Cerebellar cortex (tissue), 1 donor: ENCODE results near the gene ZNF202.
"Not testable (repeated sequence)": the region's sequence is repeated elsewhere in the genome, so short reads cannot be mapped to it uniquely, and the experiment has no call there.

Experiments
- DNase-seq: peaks from one replicate; pipeline ENCODE4 v3.0.0-alpha.2; 2015; ENCODE audit warnings: low spot score

The ZNF202 gene

DNA sequence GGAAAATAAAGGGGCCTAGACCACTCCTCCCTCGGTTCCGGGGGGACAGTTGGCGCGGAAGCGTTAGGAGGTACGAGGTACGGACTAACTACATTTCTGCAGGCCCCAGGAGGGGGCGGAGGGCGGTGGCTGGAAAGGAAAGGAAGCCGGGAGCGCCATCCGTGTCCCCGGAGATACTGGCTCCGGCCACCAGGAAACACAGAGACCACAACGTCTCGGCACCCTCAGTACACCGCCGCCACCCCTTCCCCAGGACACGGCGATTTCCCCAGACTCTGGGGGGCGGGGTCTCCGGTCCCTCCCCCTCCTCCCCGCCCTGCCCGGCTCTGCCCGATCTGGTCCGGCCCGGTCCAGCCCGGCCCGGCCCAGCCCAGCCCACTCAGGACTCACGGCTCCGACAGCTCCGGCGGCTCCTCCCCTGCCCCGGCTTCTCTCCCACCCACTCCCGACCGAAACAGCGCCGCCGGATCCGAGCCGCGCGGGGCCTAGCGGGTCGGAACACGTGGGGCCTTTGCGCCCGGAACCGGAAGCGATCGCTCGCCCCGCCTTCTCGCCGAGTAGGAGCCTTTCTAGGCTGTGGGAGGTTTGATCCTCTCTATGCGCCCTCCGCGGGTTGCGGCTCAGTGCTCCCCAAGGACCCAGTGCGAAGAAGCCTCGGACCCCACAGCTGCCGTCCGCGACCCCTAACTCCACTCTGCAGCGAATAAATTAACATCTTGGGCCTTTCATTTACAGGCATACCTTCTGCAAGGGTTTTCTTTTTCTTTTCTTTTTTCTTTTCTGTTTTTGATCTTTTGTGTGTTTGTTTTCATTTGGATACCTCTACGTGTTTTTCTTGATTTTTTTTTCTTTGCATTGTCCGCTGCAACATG, at the start of gene ZNF202:
TSS of gene ZNF202 (minus strand) at position 502 of the 872 bp plus-strand sequence. CDS start 10,772 bp downstream, outside the sequence.
- DNase-seq: peak; percentile 92

DNA sequence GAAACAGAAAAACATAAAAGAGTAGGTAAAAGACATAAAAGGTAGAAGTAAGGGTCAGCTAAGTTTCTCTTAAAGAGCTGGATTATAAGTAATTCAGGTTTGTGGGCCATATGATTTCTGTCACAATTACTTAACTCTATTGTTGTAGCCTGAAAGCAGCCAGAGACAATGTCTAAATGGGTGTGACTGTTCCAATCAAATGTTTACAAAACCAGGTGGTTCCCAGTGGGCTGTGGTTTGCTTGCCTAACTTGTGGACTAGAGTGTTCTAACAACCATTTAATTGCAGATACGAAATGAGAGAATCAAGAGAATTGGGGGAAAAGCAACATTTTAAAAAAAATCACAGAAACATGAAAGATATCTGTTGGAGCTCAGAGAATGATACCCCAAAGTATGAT, 42.1 kb upstream of the ZNF202 start:
- DNase-seq: no peak

DNA sequence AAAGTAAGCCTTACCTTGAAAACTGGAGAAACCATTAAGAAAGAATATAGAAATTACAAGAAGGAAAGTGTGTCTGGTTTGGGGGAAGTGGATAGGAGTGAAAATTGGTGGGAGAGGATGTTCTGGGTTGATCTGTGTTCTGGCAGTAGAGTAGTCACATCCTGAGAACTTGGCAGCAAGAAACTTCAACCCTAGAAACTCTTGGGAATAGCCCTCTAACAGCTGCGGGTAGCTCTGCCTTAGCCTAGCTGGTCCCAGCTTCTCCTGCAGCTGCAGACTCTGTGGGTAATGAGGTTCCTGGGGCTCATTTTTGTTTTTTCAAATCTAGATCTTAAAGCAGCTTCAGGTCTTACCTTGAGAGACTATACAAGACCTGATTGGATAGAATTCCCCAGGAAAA, 37.1 kb upstream of the ZNF202 start:
- DNase-seq: no peak

DNA sequence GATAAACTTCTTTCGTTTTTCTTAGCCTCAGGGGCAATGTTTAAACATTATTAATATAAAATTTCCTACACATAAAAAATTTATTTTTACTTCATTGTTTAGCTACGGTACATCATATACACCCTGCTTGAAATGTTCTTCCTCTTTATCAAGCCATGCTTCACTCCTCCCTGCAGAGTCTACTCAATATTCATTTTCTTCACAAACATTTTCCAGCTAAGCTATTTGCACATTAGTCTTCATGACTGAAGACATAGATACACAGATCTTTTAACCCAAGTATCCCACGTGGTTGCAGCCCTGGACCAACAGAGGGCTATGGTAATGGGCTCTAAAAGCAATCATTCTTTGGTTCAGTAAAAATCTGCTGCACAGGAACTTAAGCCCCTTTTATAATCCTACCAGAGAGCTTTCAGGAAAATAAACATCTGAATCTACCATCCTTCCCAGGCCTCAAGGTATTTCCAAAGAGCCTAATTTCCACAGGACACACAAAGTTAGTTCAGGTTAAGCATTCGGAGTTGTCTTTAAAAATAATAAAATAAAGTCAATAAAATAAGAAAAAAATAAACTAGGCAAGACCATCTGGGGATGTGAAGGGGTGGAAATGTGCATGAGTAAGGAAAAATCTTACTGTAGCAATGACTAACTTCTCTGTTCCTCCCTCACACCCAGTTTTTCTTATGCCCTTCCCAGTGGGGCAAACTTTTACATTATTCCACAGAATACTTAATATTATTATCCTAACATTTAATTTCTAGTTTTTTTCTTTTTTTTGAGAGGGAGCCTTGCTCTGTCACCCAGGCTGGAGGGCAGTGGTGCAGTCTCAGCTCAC, 34.5 kb upstream of the ZNF202 start:
- DNase-seq: no peak

DNA sequence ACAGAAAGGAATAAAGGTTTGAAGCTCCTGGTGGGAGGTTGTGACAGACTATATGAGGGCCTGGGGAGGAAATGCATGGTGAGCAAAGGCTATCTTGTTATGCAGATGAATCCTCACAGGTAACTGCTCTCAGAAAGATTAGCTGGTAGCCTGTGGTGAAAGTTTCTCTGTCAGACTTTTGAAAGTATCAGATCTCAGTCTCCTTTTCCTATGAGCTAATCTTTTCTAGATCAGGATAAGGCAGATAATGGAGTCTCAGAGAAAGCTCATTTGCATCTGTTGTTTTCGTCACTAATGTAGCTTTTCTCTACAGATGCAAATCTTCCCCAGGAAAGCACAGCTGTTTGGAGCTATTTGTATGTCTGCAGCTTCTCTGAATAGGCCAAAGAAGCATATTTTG, 33.8 kb upstream of the ZNF202 start:
- no peak for DNase-seq

DNA sequence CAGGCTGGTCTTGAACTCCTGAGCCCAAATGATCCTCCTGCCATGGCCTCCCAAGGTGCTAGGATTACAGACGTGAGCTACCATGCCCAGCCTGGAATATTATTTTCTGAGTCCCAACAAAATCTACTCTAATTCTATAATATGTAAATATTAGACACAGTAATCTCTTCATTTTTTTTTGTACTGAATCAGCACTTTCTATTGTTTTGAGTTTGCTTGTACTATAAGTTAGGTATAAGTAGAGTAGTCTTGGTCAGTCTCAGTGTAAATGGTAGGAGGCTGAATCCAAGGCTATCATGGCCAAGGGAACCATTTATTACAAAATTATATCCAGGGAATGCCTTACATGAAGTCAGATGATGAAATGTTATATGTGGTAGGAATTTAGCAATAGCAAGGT, 32.5 kb upstream of the ZNF202 start:
- DNase-seq: no peak

DNA sequence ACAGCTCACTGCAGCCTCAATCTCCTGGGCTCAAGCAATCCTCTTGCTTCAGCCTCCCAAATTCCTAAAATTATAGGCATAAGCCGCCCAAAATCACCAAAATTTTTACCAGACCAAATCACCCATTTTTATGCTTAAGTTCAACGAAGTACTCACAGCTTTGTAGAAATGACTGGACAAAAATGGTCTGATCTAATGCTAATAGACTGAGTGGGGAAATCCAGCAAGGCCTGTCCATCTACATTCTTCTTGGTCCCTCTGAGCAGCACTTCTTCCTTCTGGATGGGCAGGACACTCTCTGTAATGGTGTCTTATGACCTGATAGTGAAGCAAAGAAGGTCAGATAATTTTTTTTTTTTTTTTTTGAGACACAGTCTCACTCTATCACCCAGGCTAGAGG, 31.6 kb upstream of the ZNF202 start:
- no peak for DNase-seq

DNA sequence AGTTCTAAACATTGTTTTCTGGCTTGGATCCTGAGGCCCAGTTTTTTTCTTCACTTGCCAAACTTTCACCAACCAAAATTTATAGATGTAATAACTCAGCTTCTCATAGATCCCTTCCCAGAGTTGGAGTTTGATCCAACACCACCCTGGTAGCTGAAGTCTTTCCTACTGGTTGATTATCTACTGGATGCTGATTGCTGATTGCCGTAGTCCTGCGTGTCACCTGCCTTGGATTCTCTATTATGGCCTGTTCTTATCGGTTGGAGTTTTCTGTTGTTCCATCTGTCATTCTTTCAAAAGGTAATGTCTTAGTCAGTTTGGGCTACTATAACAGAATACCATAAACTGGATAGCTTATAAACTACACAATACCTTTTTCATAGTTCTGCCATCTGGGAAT, 30.2 kb upstream of the ZNF202 start:
- DNase-seq: no peak

DNA sequence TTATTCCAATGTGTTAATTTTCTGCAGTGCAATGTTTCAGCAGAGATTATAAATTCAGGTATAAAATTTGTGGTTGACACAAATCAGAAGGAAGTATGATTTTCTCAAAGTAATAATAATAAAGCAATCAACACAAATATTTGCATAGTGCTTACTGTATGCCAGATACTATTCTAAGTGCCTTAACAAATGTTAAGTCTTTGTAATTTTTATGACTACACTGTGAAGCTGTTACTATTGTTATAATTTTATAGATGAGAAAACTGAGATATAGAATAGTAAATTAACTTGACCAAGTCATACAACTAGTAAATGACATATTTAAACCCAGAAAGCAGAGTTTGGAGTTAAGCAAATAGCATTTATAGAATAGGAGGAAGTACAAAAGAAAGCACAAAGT, 29.3 kb upstream of the ZNF202 start:
- DNase-seq: no peak

DNA sequence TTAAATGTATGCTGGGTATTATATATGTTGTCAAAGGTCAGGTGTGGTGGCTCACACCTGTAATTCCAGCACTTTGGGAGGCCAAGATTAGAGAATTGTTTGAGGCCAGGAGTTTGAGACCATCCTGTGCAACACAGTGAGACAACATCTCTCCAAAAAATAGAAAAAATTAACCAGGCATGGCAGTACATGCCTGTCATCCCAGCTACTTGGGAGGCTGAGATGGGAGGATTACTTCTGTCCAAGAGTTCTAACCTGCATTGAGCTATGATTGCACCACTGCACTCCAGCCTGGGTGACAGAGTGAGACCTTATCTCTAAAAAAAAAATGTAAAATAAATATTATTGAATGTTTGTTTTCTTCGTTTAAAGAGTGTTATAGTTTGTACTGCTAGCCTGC, 24.1 kb upstream of the ZNF202 start:
- no peak for DNase-seq

DNA sequence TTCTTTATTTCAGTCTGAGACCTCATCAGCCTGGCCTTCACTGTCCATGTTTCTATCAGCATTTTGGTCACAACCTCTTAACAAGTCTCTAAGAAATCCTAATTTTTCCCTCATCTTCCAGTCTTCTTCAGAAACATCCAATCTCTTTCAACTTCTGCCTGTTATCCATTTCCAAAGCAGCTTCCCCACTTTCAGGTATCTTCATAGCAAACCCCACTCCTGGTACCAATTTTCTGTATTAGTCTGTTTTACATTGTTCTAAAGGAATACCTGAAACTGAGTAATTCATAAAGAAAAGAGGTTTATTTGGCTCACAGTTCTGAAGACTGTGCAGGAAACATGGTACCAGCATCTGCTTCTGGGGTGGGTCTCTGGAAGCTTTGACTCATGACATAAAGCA, 21.0 kb upstream of the ZNF202 start:
- DNase-seq: no peak

DNA sequence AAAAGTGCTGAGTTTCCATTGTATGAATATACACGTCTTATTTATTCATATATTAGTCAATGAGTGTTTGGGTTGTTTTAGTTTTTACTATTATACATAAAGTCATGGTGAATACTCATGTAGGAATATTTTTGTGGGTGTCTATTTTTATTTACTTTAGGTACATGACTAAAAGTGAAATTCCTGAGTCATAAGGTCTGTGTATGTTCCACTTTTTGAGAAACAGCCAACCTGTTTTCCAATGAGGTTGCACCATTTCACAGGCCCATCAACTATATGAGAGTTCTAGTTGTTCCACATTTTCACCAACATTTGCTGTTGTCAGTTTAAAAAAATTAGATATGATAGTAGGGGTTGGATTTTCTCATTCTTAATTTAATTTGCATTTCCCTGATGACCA, 19.4 kb upstream of the ZNF202 start:
- no peak for DNase-seq

DNA sequence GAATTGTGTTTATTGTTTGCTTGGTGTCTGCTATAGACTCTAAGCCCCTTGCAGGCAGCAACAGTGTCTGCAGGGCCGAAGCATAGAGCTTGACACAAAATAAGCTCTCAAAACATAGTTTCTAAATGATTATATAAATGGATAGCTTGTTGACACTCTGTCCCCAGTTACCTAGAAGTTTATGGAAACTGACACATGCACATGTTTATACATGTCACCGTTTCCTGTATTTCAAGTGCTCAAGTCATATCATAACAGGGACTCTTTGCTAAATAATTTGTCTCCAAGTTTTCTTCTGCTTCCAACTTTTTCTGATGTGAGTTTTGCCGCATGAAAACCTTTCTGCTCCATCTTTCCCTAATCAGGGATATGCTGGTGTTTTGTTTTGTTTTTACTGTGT, 16.5 kb upstream of the ZNF202 start:
- no peak for DNase-seq

DNA sequence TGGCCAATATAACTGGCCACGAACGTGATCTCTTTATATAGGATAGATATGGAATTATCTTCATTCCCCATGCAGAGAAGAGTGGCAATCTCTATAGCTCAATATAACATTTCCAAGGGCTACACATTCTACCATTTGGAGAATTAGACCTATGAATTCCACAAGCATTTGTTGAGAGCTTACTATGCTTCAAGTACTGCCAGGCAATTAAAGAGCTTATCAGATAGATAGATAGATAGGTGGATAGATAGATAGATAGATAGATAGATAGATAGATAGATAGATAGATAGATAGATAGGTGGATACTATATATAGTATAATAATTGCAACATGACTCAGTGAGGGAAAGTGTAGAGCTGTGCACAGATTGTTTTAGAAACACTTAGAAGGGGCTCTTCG, 14.4 kb upstream of the ZNF202 start:
- no peak for DNase-seq

DNA sequence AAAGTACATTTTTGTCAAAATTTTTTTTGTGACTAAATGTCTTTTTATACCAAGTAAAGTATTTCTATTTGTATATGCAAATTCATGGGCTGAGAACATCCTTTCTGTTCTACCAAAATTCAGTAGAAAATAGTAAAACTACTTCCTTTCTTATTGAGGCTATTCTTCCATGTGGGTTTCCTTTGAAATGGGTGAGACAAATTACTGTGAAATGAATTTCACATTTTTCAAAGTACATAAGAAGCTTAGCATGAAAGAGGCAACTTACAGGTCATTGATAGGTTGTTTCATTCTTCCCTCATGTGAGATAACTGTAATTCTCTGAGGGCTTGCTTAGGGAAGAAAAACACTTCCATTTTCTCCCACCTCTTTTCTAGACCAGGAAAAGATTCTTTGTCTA, 13.9 kb upstream of the ZNF202 start:
- no peak for DNase-seq

DNA sequence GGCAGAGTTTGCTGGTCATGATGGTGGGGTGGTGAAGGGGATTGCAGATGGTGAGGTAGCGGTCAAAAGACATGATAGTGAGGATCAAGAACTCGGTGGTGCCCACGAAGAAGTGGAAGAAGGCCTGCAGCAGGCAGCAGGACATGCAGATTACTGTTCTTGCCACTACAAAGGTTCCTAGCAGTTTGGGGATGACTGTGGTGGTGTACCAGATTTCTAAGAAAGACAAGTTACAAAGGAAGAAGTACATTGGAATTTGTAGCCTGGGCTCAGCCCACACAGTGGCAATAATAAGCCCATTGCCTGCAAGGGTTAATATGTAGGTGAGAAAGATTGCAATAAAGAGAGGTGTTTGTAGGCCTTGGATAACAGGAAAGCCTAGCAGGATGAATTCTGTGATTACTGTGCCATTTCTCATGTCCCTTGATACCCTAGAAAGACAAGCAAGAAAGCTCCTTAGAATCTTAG, 12.7 kb upstream of the ZNF202 start, which contains the start of gene OR6X1:
TSS of gene OR6X1 (minus strand) at position 418 of the 468 bp plus-strand sequence. CDS start at position 418, 0 bp downstream.
- DNase-seq: no peak

DNA sequence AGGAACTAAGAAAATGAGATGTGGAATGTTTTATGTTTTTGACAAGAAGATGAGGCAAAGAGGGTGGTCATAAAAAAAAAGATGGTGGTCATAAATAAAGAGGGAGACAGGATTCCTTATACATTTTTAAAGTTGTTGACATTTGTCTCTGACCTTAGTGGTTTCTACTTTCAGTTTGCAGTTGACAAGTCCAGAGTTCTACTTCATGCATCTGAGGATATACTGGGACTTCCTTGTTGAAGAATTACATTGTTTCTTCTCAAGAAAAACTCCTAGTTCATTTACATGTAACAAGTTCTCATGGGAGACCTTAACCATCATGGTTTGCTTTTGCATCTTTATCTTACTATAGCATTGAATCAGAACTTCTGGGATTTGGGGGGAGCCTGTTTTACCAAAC, 11.7 kb upstream of the ZNF202 start:
- no peak for DNase-seq

DNA sequence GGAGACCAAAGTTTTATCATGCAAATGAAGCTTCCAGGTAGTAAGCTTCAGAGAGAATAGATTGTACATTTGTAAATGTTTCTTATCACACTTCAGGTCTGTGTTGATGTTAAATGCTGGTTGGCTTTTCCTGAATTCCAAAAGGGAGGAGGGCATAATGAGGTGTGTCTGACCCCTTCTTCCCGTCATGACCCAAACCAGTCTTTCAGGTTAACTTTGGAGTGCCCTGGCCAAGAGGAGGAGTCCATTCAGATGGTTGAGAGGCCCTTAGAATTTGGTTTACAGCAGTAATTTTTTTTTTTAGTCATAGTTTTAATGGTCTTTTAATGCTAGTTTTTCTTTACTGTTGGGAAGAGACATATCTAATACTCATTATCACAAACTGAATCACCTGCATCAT, 10.3 kb upstream of the ZNF202 start:
- no peak for DNase-seq

DNA sequence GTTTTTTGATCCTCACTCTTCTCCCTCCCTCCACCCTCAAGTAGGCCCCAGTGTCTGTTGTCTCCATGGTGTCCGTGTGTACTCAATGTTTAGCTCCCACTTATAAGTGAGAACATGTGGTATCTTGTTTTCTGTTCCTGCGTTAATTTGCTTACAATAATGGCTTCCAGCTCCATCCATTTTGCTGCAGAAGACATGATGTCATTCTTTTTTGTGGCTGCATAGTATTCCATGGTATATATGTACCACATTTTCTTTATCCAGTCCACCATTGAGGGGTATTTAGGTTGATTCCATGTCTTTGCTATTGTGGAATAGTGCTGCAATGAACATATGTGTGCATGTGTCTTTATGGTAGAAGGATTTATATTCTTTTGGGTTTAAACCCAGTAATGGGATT, 6.9 kb upstream of the ZNF202 start:
- not testable (repeated sequence) for DNase-seq

DNA sequence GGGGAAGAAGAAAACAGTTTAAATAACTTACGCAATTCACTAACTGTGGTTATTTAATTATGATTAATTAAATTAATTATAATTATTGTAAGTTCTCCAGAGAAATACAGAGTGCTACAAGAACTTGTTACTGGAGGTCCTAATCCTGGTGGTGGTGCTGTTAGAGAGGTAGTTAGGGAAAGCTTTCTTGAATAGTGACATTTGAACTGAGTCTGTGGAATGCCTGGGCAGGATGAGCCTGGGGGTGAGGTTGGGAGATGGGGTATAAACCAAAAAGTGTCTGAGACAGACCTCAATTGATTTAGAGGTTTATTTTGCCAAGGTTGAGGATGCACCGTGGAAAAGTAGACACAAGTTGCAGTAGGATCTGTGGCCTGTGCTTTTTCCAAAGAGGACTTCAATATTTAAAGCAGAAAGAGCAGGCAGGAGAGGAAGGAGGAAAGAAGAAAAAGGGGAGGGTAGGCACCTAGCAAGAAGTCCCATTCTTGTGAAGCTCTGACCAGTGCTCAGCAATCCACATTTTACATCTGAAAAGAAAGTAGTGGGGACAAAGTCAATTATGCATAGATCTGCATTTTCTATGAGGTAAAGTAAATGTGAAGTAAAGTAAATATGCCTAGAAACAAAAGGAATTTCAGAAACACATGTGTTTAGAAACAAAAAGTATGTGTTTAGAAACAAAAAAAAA, 4.4 kb upstream of the ZNF202 start:
- no peak for DNase-seq

DNA sequence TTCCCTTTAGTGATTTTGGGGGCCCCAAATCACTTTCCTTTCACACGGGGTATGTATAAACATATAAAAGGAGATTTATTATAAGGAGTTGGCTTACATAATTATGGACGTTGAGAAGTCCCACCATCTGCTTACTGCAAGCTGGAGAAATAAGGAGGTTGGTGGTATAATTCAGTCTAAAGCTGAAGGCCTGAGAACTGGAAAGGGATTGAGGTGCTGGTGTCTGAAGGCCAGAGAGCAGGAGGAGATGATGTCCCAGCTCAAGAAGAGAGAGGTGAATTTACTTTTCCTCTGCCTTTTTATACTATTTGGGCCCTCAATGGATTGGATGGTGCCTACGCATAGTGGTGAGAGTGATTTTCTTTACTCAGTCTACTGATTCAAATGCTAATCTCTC, 1.3 kb upstream of the ZNF202 start:
- DNase-seq: peak; percentile 32

DNA sequence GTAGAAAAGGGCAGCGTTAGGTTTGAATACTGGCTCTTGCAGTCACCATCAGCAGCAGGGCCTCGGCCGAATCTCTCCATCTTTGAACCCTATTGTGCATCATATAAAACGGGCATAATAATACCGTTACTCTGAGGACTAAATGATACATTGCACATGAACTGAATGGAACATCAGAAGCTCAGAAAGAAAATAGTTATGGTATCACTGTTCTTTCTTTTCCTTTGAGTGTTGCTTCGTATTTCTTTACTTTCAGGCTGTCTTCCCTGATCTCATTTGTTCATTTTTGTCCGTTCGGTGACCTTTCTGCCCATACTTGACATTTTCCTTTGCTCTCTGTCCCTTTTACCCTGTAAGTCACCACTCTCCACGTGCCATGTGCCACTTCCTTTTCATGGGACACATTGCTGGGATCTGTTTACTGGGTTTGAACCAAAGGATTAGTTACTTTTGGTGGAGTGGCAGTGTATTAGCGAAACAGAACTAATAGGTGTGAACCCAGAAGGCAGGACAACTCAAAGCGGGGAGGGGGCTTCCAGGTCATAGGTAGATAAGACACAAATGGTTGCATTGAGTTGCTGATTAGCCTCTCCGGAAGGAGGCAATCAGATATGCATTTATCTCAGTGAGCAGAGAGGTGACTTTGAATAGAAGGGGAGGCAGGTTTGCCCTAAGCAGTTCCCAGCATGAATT, 717 bp upstream of the ZNF202 start:
- DNase-seq: peak; percentile 40
